AG04450 (cell line): ENCODE results near the gene ZNF264. TPM values are rescaled to one million over a fixed set of nuclear protein-coding genes. Genes with fewer than 3 reads are reported as not detected.

ENCODE experiments used
- CTCF ChIA-PET: fragments of 300-600, 350-600 bp; formaldehyde crosslinking; extraction: SDS; loops from one replicate; lab custom pipeline; 2022; ENCODE audit warnings: antibody characterized with exemption, inconsistent platforms; lab: Charles Lee
- POLR2A ChIA-PET: fragments of 350-600 bp; formaldehyde crosslinking; extraction: SDS; loops from one replicate; lab custom pipeline; 2021; ENCODE audit warnings: antibody characterized with exemption, inconsistent platforms; lab: Yijun Ruan, JAX
- DNase-seq: peaks from one replicate; pipeline ENCODE4 v3.0.0-alpha.2; 2011; ENCODE audit warnings: low read depth, low spot score
- H3K27ac ChIP-seq: one replicate; pipeline ENCODE4 v1.5.1; 2012; ENCODE audit warnings: low read depth, low read length, control low read depth
- H3K27me3 ChIP-seq: one replicate; pipeline ENCODE4 v1.6.0; 2012; ENCODE audit warnings: low read length; ENCODE audit not compliant: control insufficient read depth, insufficient read depth
- H3K4me3 ChIP-seq: 2 replicates; pipeline ENCODE4 v1.5.1; 2011; ENCODE audit warnings: mild to moderate bottlenecking, low read depth, low read length, control low read depth
- H3K9me3 ChIP-seq: 2 replicates; pipeline ENCODE4 v1.5.1; 2012; ENCODE audit warnings: low read length; ENCODE audit not compliant: control insufficient read depth, insufficient read depth
- CTCF ChIP-seq: IDR thresholded peaks from 2 replicates; pipeline ENCODE4 v1.5.1; 2011; ENCODE audit warnings: low read depth, low read length, control low read depth, inconsistent platforms
- polyA plus RNA-seq: library from polyadenylated mRNA; depleted of rRNA; stranded (reverse); fragments of >200 nt; gene quantifications from 2 replicates; pipeline ENCODE4 v1.2.3, GENCODE V29; 2011

ZNF264 gene
- polyA plus RNA-seq, 1 experiment = 7.1 TPM

DNA sequence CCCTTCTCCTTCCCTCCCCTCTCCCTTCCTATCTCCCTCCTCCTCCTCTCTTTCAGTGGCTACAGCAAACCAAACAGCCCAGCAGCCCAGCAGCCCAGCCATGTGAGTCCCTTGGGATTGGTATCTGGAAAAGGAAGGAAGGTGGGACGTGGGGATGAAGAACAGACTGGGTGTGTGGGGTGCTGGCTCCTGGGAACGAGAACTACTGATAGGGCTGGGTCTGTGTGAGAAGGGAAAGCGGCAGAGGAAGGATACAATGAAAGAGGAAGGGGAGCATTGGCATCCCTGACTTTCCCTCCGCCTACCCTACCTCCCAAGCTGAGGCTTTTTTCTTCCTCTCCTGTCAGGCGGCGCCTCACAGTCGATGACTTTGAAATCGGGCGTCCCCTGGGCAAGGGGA lies 40.4 kb downstream of the ZNF264 start:
- POLR2A ChIA-PET = no interaction called here
- H3K27ac ChIP-seq = no peak overlapping the region
- peaks cover 12% of the 10 kb centered on the region; the same call in 1 of the 2 replicates for H3K9me3 ChIP-seq
- no peak overlapping the region for H3K4me3 ChIP-seq
- DNase-seq = no peak
- no peak for TF ChIP-seq CTCF
- peaks cover 2% of the 10 kb centered on the region for H3K27me3 ChIP-seq
- CTCF ChIA-PET = no interaction called here

- Histone ChIP-seq H3K27me3 (peaks cover 2% of the 10 kb centered on the region), H3K9me3 (peaks cover 12% of the 10 kb centered on the region; the same call in 1 of the 2 replicates), H3K4me3 (no peak overlapping the region), H3K27ac (no peak overlapping the region)
- ChIA-PET POLR2A (no interaction called here), CTCF (no interaction called here)
- DNase-seq = no peak
- TF ChIP-seq CTCF = no peak
These were observed 41.9 kb downstream of the ZNF264 start for GRCh38 chr19:57233207-57233606.

DNA sequence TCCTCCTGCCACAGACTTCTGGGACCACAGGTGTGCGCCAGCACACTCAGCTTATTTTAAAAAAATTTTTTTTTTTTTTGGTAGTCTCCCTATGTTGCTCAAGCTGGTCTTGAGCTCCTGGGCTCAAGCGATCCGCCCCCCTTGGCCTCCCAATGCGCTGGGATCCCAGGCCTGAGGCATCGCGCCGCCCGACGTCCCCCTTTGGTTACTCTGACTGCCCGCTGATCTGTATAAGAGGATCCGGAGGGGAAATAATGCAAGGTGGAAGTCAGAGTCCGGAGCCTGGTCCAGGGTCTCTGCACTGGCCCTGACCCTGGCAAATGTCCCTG lies 48.6 kb downstream of the ZNF264 start:
- DNase-seq = no peak
- no peaks in the 10 kb centered on the region for H3K27me3 ChIP-seq
- TF ChIP-seq CTCF = no peak
- ChIA-PET POLR2A (interaction anchor here (1.0 kb wide), 1 partner anchor 49 kb away, joined by 3 read pairs; the partner anchor contains the start of gene ZNF264), CTCF (no interaction called here)
- peak overlapping the region; percentile 49 for H3K27ac ChIP-seq
- no peaks in the 10 kb centered on the region; the same call in 1 of the 2 replicates for H3K9me3 ChIP-seq
- peak overlapping the region; percentile 98 for H3K4me3 ChIP-seq

DNA sequence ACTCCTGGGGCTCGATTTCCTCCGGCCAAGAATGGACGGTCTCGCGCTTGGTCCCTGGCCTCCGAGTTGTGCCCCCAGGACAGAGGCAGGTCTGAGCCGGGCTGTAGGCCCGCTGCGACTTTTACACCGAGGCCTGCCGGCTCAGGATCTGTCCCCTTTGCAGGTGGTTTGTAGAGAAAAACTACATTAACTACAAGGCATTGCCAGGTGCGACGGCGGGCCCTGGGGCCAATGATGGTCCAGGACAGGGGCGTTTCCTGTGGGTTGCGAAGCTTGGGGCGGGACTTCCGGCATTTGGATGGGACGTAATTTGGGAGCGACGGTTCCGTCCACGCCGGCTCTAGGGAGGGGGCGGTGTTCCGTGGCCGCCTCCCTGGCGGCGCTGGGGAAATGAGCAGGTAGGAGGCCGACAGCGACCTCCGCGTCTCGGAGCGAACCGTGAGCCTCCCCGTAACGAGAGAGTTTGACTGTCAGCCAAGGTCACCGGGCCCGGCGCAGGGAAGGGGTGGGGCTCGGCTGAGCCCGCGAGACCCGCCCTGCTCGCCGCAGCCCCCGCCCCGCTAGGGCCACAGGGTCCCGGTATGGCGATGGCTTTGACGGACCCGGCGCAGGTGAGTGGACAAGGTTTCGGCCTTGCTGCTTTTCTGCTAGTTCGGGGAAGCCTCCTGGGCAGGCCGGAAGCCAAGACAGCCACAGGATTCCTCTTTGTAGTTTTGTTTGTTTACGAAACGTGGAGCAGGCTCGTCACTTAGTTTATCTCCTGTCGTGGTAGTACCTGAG lies 49.2 kb downstream of the ZNF264 start, which contains the start of gene ZNF805:
Gene ZNF805, plus strand, starts transcription at position 322 of the 780 bp plus-strand sequence. Its CDS starts 260 bp downstream, at position 582.
- ChIA-PET CTCF (no interaction called here), POLR2A (interaction anchor here (1.0 kb wide), 1 partner anchor 49 kb away, joined by 3 read pairs; the partner anchor contains the start of gene ZNF264)
- DNase-seq = peak; percentile 72
- no peak for TF ChIP-seq CTCF
- Histone ChIP-seq H3K4me3 (peak within 1 kb of the TSS; percentile 98), H3K27me3 (no peaks in the 10 kb centered on the region), H3K27ac (peak within 1 kb of the TSS; percentile 49), H3K9me3 (no peaks in the 10 kb centered on the region; the same call in 1 of the 2 replicates)

DNA sequence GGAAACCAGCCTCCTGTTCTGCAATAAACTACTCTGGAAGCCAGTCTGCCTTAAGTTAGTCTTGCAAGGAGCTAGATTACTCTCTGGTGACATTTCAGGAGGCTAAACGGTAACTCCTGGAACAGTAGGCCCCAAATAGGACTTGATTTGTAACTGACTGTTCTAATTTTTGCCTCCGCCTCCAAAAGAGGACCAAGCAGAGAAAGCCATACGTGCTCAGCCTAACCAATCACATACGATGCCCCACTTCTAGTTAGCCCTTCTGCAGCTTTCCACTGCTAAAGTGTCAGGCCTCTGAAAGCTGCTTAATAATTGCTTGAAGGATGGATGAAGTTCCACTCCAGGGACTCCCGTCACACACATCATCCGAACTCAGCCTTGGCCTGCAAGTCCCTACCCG lies 49.9 kb downstream of the ZNF264 start:
- DNase-seq = no peak
- Histone ChIP-seq H3K27me3 (no peaks in the 10 kb centered on the region), H3K27ac (no peak overlapping the region), H3K4me3 (peak overlapping the region; percentile 98), H3K9me3 (no peaks in the 10 kb centered on the region; the same call in 1 of the 2 replicates)
- TF ChIP-seq CTCF = no peak
- CTCF ChIA-PET = no interaction called here
- POLR2A ChIA-PET = no interaction called here
